Hepatocyte (in vitro differentiated cells): ENCODE results near the gene DGKQ. TPM values are rescaled to one million over a fixed set of nuclear protein-coding genes. Genes with fewer than 3 reads are reported as not detected.
A peak's percentile ranks its signal among the peaks of the same experiment; 100 is the strongest.

Experiments
- DNase-seq: peaks from one replicate; pipeline ENCODE4 v3.0.0-alpha.2; 2016; ENCODE audit warnings: low spot score
- H2AFZ ChIP-seq: fragments of 200-600 bp; sonication (generic); 2 replicates; pipeline ENCODE4 v1.6.0; 2016; ENCODE audit warnings: antibody characterized with exemption, mild to moderate bottlenecking
- H3K27ac ChIP-seq: fragments of 200-600 bp; sonication (generic); 2 replicates; pipeline ENCODE4 v1.5.1; 2016; ENCODE audit warnings: mild to moderate bottlenecking
- H3K27me3 ChIP-seq: fragments of 200-600 bp; sonication (generic); 2 replicates; pipeline ENCODE4 v1.6.1; 2016
- H3K36me3 ChIP-seq: fragments of 200-600 bp; sonication (generic); replicated peaks from 2 replicates; pipeline ENCODE4 v1.5.1; 2016; ENCODE audit warnings: low read depth; ENCODE audit not compliant: insufficient read depth
- H3K4me1 ChIP-seq: fragments of 200-600 bp; sonication (generic); 2 replicates; pipeline ENCODE4 v1.5.1; 2016; ENCODE audit warnings: mild to moderate bottlenecking, moderate library complexity; ENCODE audit not compliant: insufficient read depth
- H3K4me2 ChIP-seq: fragments of 200-600 bp; sonication (generic); 2 replicates; pipeline ENCODE4 v1.6.0; 2016
- H3K4me3 ChIP-seq: fragments of 200-600 bp; sonication (generic); 2 replicates; pipeline ENCODE4 v1.5.1; 2016; ENCODE audit warnings: mild to moderate bottlenecking
- H3K79me2 ChIP-seq: fragments of 200-600 bp; sonication (generic); 2 replicates; pipeline ENCODE4 v1.6.0; 2017; ENCODE audit warnings: mild to moderate bottlenecking
- H3K9me2 ChIP-seq: fragments of 200-600 bp; sonication (generic); replicated peaks from 2 replicates; pipeline ENCODE4 v1.6.0; 2017; ENCODE audit warnings: mild to moderate bottlenecking; ENCODE audit not compliant: insufficient read depth
- H3K9me3 ChIP-seq: fragments of 200-600 bp; sonication (generic); 2 replicates; pipeline ENCODE4 v1.5.1; 2016; ENCODE audit warnings: low read depth, mild to moderate bottlenecking
- H4K20me1 ChIP-seq: fragments of 200-600 bp; sonication (generic); 2 replicates; pipeline ENCODE4 v1.6.0; 2016; ENCODE audit warnings: mild to moderate bottlenecking; ENCODE audit not compliant: insufficient read depth, poor library complexity, severe bottlenecking
- CTCF ChIP-seq: fragments of 200-600 bp; sonication (generic); IDR thresholded peaks from 2 replicates; pipeline ENCODE4 v1.5.1; 2016; ENCODE audit warnings: antibody characterized with exemption, mild to moderate bottlenecking; ENCODE audit not compliant: poor library complexity
- EZH2 ChIP-seq: fragments of 200-600 bp; sonication (generic); IDR thresholded peaks from 2 replicates; pipeline ENCODE4 v1.6.1; 2016; ENCODE audit warnings: antibody characterized with exemption, mild to moderate bottlenecking, borderline replicate concordance
- EZH2phosphoT487 ChIP-seq: fragments of 200-600 bp; sonication (generic); IDR thresholded peaks from one replicate; pipeline ENCODE4 v1.6.1; 2018; ENCODE audit warnings: antibody characterized with exemption, mild to moderate bottlenecking, low read depth, moderate library complexity; ENCODE audit not compliant: unreplicated experiment, severe bottlenecking
- WGBS: methylation state at CpG from one replicate; pipeline ENCODE4 v1.1.6; 2016; ENCODE audit warnings: low lambda C conversion rate; ENCODE audit errors: missing lambda C conversion rate; 5-methylcytosine and 5-hydroxymethylcytosine counted together
- polyA plus RNA-seq: library from polyadenylated mRNA; unstranded; fragments of >200 nt; fragmentation: Nextera tagmentation; extraction: Ambion mirVana; gene quantifications from 2 replicates; pipeline ENCODE4 v1.2.1, GENCODE V29; 2016
- total RNA-seq: library from RNA; depleted of rRNA; stranded (reverse); fragments of >200 nt; gene quantifications from 2 replicates; pipeline ENCODE4 v1.2.3, GENCODE V29; 2014

The DGKQ gene
- total and polyA plus RNA-seq, 2 experiments from 2014 or later = 17.4 to 20.7 TPM

- H3K27ac ChIP-seq = peak within 1 kb of the TSS; percentile 98
- no peaks in the 10 kb centered on the region for H3K9me3 ChIP-seq
- 2% methylated on average over 77 of the region's 99 CpGs for whole genome bisulfite sequencing
- H3K4me2 ChIP-seq = peak within 1 kb of the TSS; percentile 94
- no peaks in the 10 kb centered on the region for H3K36me3 ChIP-seq
- H3K27me3 ChIP-seq = no peaks in the 10 kb centered on the region
- H3K9me2 ChIP-seq = no peaks in the 10 kb centered on the region
- H3K4me3 ChIP-seq = peak within 1 kb of the TSS; percentile 71
- H3K4me1 ChIP-seq = peaks cover 24% of the 10 kb centered on the region
- H2AFZ ChIP-seq = peak within 1 kb of the TSS; percentile 61
- peak; percentile 99 for DNase-seq
- peaks cover 59% of the 10 kb centered on the region for H3K79me2 ChIP-seq
- no peak for TF ChIP-seq CTCF
- TF ChIP-seq EZH2phosphoT487 = no peak
- peaks cover 34% of the 10 kb centered on the region for H4K20me1 ChIP-seq
Measured at GRCh38 chr4:931960-932712, 41.2 kb downstream of the DGKQ start, which contains the start of the genes GAK and TMEM175. Gene GAK, minus strand, starts transcription at chr4:932316. Its CDS starts 129 bp downstream, at chr4:932187. Gene TMEM175, plus strand, starts transcription at chr4:932460. Its CDS starts 15,280 bp downstream, at chr4:947740.

- Histone ChIP-seq H3K4me2 (peak overlapping the region; percentile 90), H3K9me3 (no peaks in the 10 kb centered on the region), H3K79me2 (peaks cover 62% of the 10 kb centered on the region), H3K4me3 (peak overlapping the region; percentile 71), H3K9me2 (no peaks in the 10 kb centered on the region), H3K27me3 (no peaks in the 10 kb centered on the region), H3K4me1 (peaks cover 24% of the 10 kb centered on the region), H4K20me1 (peaks cover 37% of the 10 kb centered on the region), H2AFZ (peak overlapping the region; percentile 61), H3K36me3 (no peaks in the 10 kb centered on the region), H3K27ac (peak overlapping the region; percentile 98)
- TF ChIP-seq EZH2phosphoT487 (no peak), EZH2 (no peak)
- 11% methylated on average over 16 of the region's 31 CpGs for WGBS
- DNase-seq = peak; percentile 62
Measured at GRCh38 chr4:931194-931959, 42.0 kb downstream of the DGKQ start.

GRCh38 chr4:930827-931193 is 42.6 kb downstream of the DGKQ start:
- Histone ChIP-seq H3K36me3 (no peaks in the 10 kb centered on the region), H3K27me3 (no peaks in the 10 kb centered on the region), H3K9me3 (no peaks in the 10 kb centered on the region), H3K4me3 (peak overlapping the region; percentile 71), H3K27ac (peak overlapping the region; percentile 98), H2AFZ (no peak overlapping the region), H3K9me2 (no peaks in the 10 kb centered on the region), H4K20me1 (peaks cover 42% of the 10 kb centered on the region), H3K4me2 (peak overlapping the region; percentile 90), H3K4me1 (peaks cover 24% of the 10 kb centered on the region), H3K79me2 (peaks cover 68% of the 10 kb centered on the region)
- 73% methylated on average over 7 of the region's 7 CpGs for WGBS
- TF ChIP-seq EZH2 (no peak), CTCF (no peak), EZH2phosphoT487 (no peak)
- no peak for DNase-seq

GRCh38 chr4:930028-930551 is 43.3 kb downstream of the DGKQ start:
- Histone ChIP-seq H3K4me3 (no peak overlapping the region), H4K20me1 (peaks cover 50% of the 10 kb centered on the region), H3K9me3 (no peaks in the 10 kb centered on the region), H3K4me2 (peak overlapping the region; percentile 90), H3K36me3 (no peaks in the 10 kb centered on the region), H3K4me1 (peaks cover 24% of the 10 kb centered on the region), H3K79me2 (peaks cover 75% of the 10 kb centered on the region), H2AFZ (no peak overlapping the region), H3K9me2 (no peaks in the 10 kb centered on the region), H3K27ac (peak overlapping the region; percentile 98), H3K27me3 (no peaks in the 10 kb centered on the region)
- DNase-seq = no peak
- 57% methylated on average over 3 of the region's 3 CpGs for WGBS
- no peak for TF ChIP-seq EZH2
- TF ChIP-seq CTCF = no peak
- TF ChIP-seq EZH2phosphoT487 = no peak
